ENCODE results near the gene HSD3B7.

DNA sequence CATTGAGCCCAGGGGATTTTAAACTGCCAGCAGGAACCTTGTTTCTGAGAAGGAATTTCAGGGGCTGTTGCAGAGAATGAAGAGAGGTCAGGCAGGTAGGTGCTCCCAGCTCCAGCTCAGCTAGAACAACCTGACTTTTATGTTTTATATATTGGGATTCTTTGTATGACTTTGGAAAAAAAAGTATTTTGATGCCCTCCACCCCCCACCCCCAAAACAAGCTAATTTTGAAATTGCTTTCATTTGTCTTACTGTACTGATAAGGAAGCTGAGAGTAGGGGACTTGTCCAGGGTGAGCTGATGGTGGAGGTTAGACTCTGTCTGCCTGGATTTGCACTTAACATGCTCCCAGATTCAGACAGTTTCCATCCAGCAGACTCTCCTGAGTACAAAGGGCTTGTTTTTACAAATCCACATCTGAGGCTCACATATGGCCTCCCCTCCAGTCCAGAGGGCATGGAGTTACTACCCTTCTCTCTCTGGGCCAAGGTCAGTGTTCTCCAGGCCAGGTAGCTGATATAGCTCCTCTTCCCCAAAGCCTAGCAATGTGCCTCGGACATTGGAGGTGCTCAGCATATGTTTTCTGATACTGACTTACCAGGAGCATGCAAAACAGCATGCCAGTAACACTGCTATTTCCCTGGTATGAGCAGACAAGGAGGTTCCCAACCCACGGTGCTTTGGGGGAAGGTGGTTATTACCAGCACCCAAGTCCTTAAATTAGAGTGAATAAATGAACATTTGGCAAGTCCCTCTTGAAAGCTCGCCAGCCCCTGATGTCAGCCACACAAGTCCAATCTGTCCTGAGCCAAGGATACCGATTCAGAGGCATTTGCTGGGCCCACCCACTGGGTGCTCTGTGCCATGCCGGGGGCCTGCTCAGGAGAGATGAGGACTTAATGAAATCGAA lies 14.1 kb downstream of the HSD3B7 start:
- TF ChIP-seq, protein P1, sequence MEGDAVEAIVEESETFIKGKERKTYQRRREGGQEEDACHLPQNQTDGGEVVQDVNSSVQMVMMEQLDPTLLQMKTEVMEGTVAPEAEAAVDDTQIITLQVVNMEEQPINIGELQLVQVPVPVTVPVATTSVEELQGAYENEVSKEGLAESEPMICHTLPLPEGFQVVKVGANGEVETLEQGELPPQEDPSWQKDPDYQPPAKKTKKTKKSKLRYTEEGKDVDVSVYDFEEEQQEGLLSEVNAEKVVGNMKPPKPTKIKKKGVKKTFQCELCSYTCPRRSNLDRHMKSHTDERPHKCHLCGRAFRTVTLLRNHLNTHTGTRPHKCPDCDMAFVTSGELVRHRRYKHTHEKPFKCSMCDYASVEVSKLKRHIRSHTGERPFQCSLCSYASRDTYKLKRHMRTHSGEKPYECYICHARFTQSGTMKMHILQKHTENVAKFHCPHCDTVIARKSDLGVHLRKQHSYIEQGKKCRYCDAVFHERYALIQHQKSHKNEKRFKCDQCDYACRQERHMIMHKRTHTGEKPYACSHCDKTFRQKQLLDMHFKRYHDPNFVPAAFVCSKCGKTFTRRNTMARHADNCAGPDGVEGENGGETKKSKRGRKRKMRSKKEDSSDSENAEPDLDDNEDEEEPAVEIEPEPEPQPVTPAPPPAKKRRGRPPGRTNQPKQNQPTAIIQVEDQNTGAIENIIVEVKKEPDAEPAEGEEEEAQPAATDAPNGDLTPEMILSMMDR (IDR thresholded peaks at IDR 0.05), result no peak
- TF ChIP-seq POLR2A (IDR thresholded peaks at IDR 0.05), result no peak

Measured in adrenal gland (tissue), 5 donors.